Measurements from ENCODE around the gene NFIA.

NFIA gene

GRCh38 chr1:61420243-61420642, 337.9 kb downstream of the NFIA start:
- no peak overlapping the region for H3K27ac ChIP-seq

GRCh38 chr1:61420909-61421835, 338.8 kb downstream of the NFIA start:
- H3K27ac ChIP-seq: no peak overlapping the region
- H3K4me3 ChIP-seq: no peak overlapping the region

More at GRCh38 chr1:61420243-61420642, 337.9 kb downstream of the NFIA start:
- H3K4me3 ChIP-seq: no peak overlapping the region

DNA sequence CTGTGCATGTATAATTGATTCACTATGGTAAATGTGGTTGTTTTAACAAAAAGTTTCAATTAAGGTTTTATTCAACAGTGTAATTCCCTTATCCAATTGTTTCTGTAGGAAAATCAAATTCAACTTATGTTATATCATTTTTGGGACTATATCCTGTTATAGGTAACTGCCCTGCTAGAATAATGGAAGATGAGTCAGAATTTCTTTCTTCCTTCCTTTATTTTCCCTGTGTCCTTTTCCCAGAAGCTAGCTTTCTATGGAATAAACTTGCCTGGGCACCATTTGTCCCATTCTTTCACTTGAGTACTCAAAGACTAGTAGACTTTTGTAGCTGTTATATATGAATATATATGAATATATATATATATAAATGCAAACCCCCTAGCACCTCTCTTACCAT, 341.3 kb downstream of the NFIA start:
- no peak overlapping the region for H3K27ac ChIP-seq
- H3K4me3 ChIP-seq: no peak overlapping the region

- H3K4me3 ChIP-seq: no peak overlapping the region
- H3K27ac ChIP-seq: peak overlapping the region in 1 of 21 experiments; percentile 35
Measured at GRCh38 chr1:61424382-61424781, 342.0 kb downstream of the NFIA start.

DNA sequence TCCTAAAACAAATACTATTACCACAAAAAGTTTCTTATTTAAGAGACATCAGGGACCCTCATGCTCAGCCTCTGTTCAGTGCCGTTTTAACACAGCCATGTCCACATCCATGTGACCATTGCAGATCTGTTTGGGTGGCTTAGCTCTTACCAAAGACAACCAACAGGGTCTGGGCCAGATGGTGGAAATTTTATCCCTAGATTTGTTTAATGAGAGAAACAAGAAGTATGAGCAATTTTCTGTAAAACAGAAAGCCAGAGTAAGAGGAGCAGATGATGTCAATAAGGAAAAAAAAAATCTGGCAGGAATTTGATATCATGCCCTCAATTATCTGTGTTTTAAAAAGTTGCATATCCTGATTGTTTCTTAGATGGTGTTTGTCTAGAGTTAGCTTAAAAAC, 342.7 kb downstream of the NFIA start:
- Histone ChIP-seq H3K4me3 (no peak overlapping the region), H3K27ac (peak overlapping the region in 1 of 21 experiments; percentile 18)

- no peak overlapping the region for H3K4me3 ChIP-seq
- H3K27ac ChIP-seq: no peak overlapping the region
Measured at GRCh38 chr1:61426254-61426653, 343.9 kb downstream of the NFIA start.

- Histone ChIP-seq H3K27ac (no peak overlapping the region), H3K4me3 (no peak overlapping the region)
Measured at GRCh38 chr1:61426885-61427284, 344.5 kb downstream of the NFIA start.

- no peak overlapping the region for H3K4me3 ChIP-seq
Measured at GRCh38 chr1:61427510-61427909, 345.1 kb downstream of the NFIA start.

GRCh38 chr1:61428146-61428545, 345.8 kb downstream of the NFIA start:
- Histone ChIP-seq H3K4me3 (no peak overlapping the region), H3K27ac (no peak overlapping the region)

More at GRCh38 chr1:61427510-61427909, 345.1 kb downstream of the NFIA start:
- H3K27ac ChIP-seq: no peak overlapping the region

- Histone ChIP-seq H3K4me3 (no peak overlapping the region), H3K27ac (no peak overlapping the region)
Measured at GRCh38 chr1:61432616-61433388, 350.4 kb downstream of the NFIA start.

DNA sequence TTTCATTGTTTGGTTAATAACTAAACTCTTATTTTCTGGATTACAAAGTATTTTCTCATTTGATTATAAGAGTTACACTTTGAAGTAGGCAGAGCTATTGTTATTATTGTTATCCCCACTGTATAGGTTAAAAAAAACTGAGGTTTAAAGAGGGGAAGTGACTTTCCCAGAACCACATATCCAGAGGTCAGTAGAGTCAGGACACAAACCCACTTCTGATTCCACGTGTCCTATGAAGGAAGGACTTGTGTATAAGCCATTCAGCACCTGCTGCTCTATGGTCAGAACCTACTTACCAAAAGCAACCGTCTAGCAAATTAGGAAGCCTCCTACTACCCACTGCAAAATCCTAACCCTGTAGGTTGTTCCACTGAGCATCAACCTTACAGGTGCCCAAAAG, 351.3 kb downstream of the NFIA start:
- no peak overlapping the region for H3K4me3 ChIP-seq
- H3K27ac ChIP-seq: no peak overlapping the region

DNA sequence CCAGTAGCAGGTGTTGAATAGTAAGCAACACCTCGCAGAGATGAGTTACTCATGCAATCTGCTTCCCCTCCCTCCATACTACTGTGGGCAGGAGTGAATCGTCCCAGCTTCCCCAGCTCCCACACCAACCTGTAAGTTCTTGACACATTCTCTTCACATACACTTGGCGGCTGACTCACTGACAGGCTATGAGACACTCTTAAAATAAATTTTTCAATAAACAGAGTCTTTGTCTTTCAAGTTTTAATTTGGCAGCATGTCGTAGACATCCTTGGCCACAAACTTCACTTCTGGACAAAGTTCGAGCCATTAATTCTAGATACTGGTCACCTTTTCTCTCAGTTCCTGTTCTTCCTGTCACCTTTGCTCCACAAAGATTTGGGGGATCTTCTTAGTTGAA, 351.9 kb downstream of the NFIA start:
- Histone ChIP-seq H3K27ac (no peak overlapping the region), H3K4me3 (no peak overlapping the region)

- Histone ChIP-seq H3K4me3 (no peak overlapping the region), H3K27ac (no peak overlapping the region)
Measured at GRCh38 chr1:61435226-61435625, 352.9 kb downstream of the NFIA start.

- no peak overlapping the region for H3K27ac ChIP-seq
- no peak overlapping the region for H3K4me3 ChIP-seq
Measured at GRCh38 chr1:61436016-61436415, 353.7 kb downstream of the NFIA start.

- Histone ChIP-seq H3K4me3 (no peak overlapping the region), H3K27ac (no peak overlapping the region)
Measured at GRCh38 chr1:61436491-61437120, 354.2 kb downstream of the NFIA start.

DNA sequence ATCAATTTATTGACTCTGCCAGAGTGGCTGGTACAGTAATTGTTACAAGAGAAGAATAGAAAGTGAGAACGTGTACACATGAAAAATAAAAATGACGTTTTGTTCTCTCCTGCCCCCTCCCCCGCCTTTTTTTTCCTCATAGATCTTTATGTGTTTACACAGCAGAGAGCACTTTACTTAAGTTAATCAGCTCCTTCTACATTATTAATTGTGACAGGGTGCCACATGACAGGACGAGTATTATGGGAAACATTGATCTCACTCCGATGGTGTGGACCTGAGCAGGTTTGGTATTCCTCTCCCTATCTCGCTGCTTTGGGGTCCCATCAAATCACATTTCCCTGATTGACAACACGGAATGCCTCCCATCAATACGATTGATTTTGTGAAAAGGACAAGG, 356.9 kb downstream of the NFIA start:
- no peak overlapping the region for H3K4me3 ChIP-seq
- no peak overlapping the region for H3K27ac ChIP-seq

DNA sequence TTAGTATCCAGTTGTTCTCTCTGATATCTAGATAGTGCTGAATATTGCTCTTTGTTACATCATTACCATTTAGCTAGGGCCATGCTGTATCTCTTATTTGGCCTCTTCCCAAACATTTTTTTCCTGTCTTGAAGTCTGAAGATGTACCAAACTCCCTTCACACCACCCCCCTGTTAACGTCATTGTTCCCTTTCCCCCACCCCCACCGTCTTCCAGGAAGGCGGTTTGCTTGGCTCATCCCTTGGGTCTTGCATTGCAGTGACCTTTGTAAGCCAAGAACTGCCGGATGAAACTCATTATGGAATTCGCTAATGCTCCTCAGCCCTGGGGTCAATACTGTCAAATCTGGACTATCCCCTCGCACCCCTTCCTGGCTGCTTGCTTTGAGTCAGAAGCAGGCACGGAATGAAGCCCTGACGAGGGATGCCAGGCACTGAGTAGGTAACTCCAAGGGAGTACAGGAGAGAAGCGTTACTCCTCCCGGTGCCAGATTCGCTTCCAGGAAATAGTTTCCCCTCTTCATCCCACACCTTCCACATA, 359.4 kb downstream of the NFIA start:
- H3K4me3 ChIP-seq: no peak overlapping the region
- peak overlapping the region in 1 of 21 experiments; percentile 15 for H3K27ac ChIP-seq

DNA sequence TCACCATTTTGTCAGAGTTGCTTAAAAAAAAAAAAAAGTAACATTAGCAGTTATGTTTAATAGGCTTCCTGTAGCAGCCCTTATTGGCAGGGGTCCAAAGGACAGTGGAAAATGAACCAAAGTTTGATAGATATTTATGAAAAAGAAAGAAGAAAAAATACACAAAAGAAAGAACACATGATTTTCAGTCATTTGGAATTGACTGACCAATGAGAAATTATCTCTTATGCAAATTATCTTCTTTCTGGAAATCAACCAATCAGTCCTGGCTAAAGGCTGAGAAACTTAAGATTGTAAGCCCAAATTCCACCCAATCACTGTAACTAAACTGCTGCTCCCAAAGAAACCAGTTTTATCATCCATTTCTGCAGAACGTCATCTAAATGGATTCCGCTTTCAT, 360.2 kb downstream of the NFIA start:
- Histone ChIP-seq H3K27ac (no peak overlapping the region), H3K4me3 (no peak overlapping the region)

GRCh38 chr1:61444288-61444687, 361.9 kb downstream of the NFIA start:
- H3K27ac ChIP-seq: peak overlapping the region in 1 of 21 experiments; percentile 4
- H3K4me3 ChIP-seq: no peak overlapping the region

- Histone ChIP-seq H3K27ac (peak overlapping the region in 1 of 21 experiments; percentile 23), H3K4me3 (no peak overlapping the region)
Measured at GRCh38 chr1:61445269-61445825, 363.0 kb downstream of the NFIA start.
